Inferior parietal cortex (tissue), 1 donor: ENCODE measurements around the gene TAF6.
A peak's percentile ranks its signal among the peaks of the same experiment; 100 is the strongest.

ENCODE experiments used
- DNase-seq: peaks from one replicate; pipeline ENCODE4 v3.0.0-alpha.2; 2016; ENCODE audit errors: extremely low spot score

TAF6 gene

DNA sequence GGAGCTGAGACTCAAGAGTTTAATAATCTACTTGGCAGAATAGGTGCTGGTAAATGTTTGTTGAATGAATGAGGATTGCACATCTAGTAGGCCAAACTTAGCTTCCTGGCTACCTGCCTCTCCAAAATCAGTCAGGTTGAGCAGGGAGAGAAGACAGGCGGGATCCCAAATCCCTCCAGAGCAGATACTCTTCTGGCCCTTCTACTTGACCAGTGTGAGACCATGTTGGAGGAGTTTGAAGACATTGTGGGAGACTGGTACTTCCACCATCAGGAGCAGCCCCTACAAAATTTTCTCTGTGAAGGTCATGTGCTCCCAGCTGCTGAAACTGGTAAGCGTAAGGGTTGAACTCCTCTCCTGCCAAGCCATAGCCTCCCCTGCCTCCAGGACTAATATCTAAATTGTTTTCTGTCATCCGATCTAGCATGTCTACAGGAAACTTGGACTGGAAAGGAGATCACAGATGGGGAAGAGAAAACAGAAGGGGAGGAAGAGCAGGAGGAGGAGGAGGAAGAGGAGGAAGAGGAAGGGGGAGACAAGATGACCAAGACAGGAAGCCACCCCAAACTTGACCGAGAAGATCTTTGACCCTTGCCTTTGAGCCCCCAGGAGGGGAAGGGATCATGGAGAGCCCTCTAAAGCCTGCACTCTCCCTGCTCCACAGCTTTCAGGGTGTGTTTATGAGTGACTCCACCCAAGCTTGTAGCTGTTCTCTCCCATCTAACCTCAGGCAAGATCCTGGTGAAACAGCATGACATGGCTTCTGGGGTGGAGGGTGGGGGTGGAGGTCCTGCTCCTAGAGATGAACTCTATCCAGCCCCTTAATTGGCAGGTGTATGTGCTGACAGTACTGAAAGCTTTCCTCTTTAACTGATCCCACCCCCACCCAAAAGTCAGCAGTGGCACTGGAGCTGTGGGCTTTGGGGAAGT, 5.4 kb upstream of the TAF6 start:
- DNase-seq: no peak

DNA sequence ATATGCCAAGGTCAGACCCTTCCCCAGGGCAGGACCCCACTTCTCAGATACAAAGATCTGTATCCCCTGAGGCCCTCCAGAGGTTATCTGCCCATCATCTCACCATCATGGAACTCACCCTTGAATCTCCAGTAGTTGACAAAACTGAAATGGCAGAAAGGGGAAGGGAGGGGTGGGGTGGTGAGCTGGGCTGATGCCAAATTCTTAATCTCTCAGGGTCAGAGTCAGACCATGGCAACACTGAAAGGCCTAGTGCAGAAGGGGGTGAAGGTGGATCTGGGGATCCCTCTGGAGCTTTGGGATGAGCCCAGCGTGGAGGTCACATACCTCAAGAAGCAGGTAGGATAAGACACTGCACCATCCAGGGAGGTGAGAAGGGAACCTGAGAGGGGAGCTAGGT, 3.4 kb upstream of the TAF6 start:
- DNase-seq: no peak

DNA sequence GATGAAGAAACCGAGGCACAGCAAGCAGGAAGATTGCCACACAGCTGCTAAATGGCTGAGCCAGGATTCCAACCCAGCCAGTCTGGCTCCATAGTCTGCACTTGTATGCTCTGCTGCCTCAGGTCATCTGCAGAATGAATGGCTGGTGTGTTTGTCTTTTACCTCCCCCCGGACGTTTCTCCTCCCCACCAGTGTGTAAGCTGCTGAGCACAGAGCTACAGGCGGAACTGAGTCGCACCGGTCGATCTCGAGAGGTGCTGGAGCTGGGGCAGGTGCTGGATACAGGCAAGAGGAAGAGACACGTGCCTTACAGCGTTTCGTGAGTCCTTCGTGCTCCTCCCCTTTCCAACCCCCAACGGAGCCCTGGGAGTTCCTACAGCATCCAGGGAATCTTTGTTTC, 2.9 kb upstream of the TAF6 start:
- DNase-seq: no peak

DNA sequence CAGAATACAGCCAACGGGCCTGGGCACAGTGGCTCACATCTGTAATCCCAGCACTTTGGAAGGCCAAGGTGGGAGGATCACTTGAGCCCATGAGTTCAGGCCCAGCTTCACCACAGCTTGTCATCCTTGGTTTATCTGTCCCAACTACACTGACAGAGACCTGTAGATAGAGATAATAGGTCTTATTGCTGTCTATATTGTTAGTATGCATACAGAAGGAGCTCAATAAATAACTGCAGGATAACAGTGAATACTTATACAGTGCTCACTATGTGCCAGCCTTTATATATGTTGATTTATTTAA, 1.5 kb upstream of the TAF6 start:
- DNase-seq: no peak

DNA sequence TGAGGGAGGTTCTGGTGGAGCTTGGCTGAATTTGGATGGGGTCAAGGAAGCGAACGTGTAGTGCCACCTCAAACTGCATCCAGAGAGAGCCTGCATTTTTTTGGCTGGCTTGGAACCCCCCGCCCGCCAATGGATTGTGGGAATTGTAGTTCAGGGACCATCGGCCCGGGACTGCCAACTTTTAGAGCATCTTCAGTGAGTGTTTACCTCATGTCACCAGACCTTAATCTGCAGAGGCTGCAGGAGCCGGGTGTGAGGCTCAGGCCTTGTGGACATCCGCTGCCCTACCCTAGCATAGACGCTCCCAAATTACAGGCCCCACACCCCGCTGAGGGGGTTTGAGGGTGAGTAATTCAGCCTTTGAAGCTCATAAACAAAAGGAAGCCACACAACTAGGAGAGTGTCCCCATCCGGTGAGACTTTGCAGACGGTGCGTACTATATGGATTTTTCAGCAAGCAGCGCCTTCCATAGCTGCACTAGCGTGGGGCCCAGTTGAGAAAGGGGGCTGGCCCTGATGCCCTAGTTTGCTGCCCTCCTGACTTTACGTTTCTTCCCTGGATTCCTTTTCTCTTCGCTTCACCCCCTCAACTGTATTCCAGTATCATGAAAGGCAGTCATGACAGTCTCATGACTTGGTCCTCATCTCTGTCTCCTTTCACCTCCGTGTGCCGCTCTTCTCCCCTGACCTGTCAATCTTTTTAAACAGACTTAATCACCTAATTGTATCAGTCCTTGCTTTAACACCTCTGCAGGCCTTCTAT, 993 bp upstream of the TAF6 start:
- DNase-seq: peak; percentile 74

DNA sequence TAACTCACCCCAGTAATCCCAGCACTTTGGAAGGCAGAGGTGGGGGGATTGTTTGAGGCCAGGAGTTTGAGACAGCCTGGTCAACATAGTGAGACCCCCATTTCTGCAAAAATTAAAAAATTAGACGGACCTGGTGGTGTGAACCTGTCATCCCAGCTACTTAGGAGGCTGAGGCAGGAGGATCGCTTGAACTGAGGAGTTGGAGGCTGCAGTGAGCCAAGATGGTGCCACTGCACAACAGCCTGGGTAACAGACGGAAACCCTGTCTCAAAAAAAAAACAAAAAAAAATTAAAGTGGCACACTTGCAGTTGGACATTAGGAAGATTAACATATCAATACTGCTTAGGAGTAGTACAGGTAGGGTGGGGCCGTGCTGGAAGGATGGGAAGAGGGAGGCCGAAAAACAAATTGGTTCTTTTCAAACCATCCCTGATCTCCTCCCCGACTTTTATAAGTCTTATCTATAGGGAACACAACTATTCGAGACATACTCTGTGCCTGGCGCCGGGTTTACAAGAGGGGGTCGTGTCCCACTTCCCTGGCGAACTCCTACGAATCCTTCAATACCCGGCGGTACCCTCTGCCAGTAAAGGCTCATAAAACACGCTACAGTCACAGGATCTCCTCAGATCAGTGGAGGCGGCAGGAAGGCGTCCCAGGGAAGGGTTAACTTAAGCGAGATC, 628 bp downstream of the TAF6 start:
- DNase-seq: no peak

DNA sequence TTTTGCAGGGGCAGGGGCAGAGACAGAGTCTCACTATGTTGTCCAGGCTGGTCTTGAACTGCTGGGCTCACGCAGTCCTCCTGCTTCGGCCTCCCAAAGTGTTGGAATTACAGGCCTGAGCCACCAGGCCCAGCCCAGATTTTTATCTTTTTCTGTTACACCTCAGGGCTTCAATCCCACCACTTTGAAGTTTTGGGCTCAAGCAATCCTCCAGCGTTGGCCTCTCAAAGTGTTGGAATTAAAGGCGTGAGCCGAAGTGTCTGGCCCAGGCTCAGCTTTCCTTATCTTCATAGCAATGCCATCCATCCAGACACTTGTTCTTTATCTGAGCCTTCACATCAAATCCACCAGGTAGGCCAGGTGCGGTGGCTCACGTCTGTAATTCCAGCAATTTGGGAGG, 4.1 kb downstream of the TAF6 start:
- no peak for DNase-seq

DNA sequence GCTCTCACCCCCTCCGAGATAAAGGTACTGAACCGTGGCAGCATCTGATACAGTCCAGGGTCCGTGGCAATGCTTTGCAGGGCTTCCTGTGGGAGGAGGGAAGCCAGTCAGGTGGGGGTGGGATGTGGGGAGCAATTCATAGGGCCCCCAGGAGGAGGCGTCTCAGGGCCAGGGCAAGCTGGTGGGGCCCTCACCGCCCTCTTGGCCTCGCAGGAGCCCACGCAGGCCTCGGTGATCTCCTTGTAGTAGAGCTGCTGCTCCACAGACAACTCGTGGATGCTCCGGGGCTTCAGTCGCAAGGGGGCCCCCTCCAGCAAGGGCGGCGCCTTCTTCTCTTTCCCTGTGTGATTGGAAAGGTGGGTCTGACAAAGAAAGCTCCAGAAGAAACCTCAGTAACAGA, 7.2 kb downstream of the TAF6 start:
- DNase-seq: no peak

DNA sequence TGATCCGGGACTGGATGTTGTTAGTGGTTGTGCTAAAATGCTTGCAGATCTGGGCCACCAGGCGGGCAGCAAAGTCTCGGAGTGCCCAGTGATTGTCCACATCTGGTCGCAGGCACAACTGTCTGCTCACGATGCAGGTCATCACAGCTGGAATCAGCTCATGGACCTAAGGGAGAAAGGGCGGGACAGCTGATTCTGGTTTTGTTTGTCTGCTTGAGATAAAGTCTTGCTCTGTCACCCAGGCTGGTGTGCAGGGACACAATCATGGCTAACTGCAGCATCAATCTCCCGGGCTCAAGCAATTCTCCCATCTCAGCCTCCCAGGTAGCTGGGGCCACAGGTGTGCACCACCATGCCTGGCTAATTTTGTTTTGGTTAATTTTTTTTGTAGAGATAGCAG, 8.0 kb downstream of the TAF6 start:
- no peak for DNase-seq

DNA sequence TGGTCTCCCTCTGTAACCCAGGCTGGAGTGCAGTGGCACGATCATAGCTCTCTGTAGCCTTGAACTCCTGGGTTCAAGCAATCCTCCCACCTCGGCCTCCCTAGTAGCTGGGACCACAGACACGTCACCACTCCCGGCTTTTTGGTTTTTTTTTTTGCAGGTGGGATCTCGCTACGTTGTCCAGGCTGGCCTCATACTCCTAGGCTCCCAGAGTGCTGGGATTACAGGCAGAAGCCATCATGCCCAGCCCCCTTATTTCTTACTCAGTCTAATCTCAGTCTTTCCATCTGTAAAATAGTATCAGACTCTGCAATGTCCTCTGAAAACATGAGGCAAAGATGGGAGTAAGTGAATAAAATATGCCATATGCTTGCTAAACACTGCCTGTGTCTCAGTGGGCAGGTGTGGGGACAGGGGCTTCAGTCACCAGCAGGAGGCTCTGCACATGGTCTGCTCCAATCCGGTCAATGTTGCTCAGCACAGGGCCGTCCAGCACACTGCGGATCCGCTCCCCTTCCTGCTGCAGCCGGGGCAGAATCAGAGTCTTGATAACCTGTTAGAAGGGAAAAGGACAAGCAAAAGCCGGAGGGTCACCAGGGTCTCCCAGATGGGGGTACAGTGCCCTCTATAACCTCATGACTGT, 9.5 kb downstream of the TAF6 start:
- DNase-seq: no peak

DNA sequence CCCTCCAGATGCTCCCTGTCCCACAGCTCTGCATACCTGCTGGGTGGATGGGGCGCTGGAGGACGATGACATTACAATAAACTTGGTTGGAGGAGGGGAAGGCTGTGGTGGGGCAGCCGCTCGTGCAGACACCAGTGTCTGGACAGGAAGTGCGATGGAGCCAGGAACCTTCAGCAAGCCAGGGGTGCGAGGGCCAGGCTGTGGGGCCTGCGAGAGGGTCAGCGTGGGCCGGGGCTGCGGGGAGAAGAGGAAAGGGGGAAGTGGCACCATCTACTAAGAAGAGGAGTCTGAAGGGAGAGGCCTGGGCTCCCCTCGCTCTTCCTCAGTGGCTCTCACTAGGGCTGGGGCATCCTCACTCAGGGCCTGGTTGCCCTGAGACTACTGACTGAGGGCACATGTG, 11.3 kb downstream of the TAF6 start:
- no peak for DNase-seq

DNA sequence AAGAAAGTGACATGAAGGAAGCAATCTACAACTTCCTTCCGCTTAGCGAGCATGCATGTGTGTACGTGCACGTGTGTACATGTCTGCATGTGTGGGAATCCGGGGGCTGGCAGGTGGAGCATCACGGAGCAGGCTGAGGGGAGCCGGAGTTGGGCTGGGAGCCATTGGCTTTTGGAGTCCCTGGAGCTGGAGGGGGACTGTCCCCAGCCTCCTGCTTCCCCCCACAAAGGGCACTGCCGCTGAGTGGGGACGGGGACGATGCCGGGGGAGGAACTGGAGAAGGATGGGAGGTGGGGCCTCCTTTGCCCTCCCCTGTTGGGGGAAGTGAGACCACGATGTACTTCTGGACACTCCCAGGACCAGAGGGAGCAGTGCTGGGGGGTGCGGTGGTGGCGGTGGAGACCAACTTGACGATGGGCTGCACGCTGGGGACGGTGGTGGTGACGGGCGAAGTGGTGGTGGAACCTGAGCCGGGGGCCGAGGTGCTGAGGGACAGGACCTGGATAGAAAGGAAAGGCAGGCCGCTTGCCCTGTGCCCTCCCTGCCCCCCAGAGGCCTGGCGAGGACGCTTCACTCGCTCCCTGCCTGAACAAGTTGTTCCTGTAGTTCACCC, 11.9 kb downstream of the TAF6 start:
- DNase-seq: no peak

DNA sequence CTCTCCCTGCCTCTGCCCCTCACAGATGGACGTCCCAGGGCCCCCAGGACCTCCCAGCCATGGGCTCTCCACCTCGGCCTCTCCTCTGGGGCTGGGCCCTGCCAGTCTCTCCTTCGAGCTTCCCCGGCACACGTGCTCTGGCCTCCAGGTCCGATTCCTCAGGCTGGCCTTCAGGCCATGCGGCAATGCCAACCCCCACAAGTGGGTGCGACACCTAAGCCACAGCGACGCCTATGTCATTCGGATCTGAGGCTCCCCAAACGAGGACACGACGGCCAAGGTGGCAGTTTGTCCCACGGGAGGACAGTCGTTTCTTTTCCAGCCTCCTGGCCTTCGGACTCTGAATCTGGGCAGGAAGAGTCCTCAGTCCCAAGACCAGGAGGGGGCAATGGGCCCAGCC, 12.5 kb downstream of the TAF6 start:
- DNase-seq: no peak

DNA sequence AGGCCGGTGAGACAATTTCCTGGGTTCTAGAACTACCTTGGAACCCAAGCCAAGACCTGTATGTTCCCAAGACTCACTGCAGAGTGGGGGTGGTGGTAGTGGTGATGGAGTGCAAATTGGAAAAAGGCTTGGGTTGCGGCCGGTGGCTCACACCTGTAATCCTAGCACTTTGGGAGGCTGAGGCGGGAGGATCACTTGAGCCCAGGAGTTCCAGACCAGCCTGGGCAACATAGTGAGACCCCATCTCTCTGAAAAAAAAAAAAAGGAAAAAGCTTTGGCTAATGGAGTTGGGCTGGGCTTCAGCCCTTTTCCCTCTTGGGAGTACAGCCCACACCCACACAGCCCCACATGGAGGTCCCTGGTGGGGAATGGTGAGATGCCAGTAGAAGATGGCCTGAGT, 13.6 kb downstream of the TAF6 start:
- no peak for DNase-seq

DNA sequence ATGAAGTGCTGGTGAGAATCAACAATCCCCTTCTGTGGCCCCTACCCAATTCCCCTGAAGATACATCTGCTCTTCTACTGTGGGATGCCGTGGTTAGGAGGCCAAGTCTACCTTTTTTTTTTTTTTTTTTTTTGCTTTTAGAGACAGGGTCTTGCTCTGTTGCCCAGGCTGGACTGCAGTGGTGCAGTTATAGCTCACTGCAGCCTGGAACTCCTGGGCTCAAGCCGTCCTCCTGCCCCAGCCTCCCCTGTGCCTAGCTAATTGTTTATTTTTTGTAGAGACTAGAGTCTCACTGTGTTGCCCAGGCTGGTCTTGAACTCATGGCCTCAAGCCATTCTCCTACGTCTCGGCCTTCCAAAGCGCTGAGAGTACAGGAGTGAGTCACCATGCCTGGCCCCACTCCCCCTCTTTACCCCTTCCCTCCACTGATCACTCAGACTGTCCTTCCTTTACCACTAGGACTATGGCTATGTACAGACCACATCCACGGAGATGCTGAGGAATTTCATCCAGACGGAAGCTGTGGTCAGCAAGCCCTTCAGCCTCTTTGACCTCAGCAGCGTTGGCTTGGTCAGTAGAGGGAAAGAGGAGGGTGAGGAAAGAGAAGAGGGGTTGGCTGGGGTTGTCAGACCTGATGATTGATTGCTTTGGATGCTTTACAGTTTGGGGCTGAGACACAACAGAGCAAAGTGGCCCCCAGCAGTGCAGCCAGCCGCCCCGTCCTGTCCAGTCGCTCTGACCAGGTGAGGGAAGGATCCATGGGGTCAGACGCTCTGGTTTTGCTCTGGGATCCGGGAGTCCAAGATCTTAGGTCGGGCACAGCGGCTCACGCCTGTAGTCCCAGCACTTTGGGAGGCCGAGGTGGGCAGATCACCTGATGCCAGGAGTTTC, 16.0 kb downstream of the TAF6 start:
- no peak for DNase-seq

DNA sequence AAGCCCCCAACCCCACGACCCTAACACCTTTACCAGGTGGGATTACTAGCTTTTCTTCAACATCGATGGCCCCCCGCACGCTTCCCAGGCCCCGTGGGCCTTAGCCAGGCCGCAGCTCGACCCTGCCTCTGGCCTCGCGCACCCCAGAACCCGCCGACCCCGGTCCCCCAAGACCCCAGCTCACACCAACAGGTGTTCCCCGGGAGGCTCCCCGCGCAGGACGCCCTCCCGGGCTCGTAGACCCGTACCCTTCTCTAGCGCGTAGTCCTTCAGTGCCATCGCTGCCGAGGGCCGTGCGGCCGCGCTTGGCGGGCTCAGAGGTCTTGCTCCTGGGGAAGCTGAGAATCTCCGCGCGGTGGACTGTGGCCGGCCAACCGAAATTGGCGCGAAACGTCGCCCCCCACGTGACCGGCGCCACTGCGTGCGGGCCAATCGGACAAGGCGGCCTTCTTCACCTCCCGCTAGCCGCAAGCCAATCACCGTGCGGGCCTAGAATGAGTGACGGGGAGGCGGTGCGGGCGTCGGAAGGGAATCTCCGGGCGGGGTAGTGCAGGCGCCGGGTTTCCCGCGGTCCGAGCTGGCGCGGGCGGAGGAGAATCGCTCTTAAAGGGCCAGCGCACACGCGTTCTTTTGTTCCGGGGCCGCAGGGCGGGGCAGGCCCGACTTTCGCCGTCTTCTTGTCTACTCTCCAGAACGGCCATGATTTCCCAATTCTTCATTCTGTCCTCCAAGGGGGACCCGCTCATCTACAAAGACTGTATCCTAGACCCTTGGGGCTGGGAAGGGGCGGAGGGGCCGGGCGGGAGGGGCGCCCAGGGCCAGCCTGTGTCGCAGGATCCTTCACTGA, 17.9 kb downstream of the TAF6 start, which contains the start of the genes AP4M1 and MCM7:
TSS of gene AP4M1 (plus strand) at position 628 of the 847 bp plus-strand sequence. CDS start at position 700, 72 bp downstream.
TSS of gene MCM7 (minus strand) at position 382 of the 847 bp plus-strand sequence. CDS start at position 279, 103 bp downstream.
- peak; percentile 100 for DNase-seq

DNA sequence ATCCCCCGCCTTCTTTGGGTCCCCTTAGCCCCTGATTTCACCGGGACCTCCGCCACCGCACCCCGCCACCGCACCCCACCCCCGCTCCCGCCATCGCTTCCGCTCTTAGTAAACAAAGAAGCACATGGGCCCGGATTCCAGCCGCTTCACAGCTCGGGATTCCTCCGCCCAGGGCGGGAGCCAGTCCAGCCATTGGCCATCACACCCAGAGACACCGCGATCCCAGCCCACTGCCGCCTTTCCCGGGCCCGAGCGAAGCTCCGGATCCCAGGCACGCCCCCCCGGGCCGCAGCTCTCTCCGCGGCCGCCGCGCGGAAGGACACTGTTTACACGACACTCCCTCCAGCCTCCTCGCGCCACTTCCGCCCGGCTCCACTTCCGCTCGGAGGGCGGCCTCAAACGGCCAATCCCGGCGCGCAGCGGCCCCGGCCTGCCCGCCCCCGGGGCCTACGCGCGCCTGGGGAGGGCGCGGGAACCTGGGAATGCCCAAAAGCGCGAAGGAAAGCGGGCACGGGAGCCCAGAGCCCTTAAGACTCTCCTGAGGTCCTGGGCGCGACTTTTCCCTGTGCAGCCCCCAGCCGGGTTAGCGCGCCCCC, 18.6 kb downstream of the TAF6 start:
- DNase-seq: peak; percentile 95

DNA sequence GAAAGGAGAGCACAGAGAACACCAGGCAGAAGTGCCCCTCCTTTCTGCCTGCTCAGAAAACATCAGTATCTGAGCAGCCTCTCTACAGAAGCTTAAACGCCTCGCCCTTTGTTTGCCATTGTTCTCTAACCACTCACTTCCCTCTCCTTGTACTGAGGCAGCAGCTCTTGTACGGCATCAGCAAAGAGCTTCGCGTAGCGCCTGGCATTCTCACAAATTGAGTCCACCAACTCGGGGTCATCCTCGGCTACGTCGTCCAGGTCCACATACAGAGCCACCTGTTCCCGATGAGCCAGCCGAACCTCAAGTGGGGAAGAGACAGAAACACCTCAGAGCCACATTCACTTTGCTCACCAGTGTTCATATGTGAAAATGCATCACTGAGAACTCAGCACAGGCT, 19.7 kb downstream of the TAF6 start:
- no peak for DNase-seq

DNA sequence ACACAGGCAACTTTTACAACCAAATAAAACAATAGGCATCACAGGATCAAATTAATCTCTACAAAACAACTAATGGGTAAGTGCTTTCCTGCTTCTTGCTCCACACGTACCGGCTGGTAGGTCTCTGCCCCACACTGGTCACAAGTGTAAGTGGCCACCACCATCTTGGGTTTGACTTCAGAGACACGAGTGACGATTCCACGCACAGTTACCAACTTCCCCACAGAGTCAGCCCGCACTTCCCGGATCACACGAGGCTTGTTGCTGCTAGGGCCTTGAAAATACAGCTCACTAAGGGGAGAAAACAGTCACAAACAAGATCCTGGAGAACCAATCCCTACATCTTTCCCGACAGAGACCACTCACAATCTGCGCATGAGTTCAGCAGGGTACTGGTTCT, 20.2 kb downstream of the TAF6 start:
- no peak for DNase-seq
